HepG2 (cell line): Measurements from ENCODE around the gene HOXD4. TPM values are rescaled to one million over a fixed set of nuclear protein-coding genes. Genes with fewer than 3 reads are reported as not detected.

Source experiments
- ATAC-seq: fragments of 200-7000 bp; cut with Tn5 transposase; 3 replicates; pipeline ENCODE4 v1.9.1; 2020; ENCODE audit warnings: mild to moderate bottlenecking, moderate library complexity
- BruUV-seq: library from RNA; stranded (reverse); fragments of 400-500 nt; replicated peaks from 2 replicates; lab custom pipeline; 2021; lab: Mats Ljungman, UMichigan
- CTCF ChIA-PET: fragments of 300-600 bp; formaldehyde crosslinking; extraction: SDS; loops from one replicate; lab custom pipeline; 2021; ENCODE audit warnings: low total read pairs, inconsistent platforms, low intra/inter-chr PET ratio; lab: Yijun Ruan, JAX
- POLR2A ChIA-PET: fragments of 350-600 bp; sonication (Branson Sonifier 250); formaldehyde crosslinking; loops from one replicate; lab custom pipeline; 2020; ENCODE audit warnings: antibody characterized with exemption, inconsistent platforms; lab: Yijun Ruan, JAX
- DNase-seq: peaks from one replicate; pipeline ENCODE4 v3.0.0-alpha.2; 2015; ENCODE audit warnings: low spot score
- FAIRE-seq: peaks from 3 replicates; lab custom pipeline; 2011; peaks lifted over from hg19 to GRCh38; lab: Jason Lieb, UNC
- H2AFZ ChIP-seq: one replicate; pipeline ENCODE4 v1.6.1; 2011; ENCODE audit warnings: low read length, inconsistent platforms
- H3K27ac ChIP-seq: fragments of 300-600 bp; 3 replicates; pipeline ENCODE4 v1.8.0; 2011; ENCODE audit warnings: mixed run types, mild to moderate bottlenecking, mixed read lengths, low read length, inconsistent platforms; ENCODE audit not compliant: insufficient read depth; ENCODE audit errors: extremely low read length
- H3K27me3 ChIP-seq, 2 experiments: fragments of 200-600 bp in 1 of 2; 2 replicates in 1 of 2; 3 replicates in 1 of 2; pipeline versions ENCODE4 v1.6.0 to v1.8.0; 2011; ENCODE audit warnings: low read length in 2 of 2, mild to moderate bottlenecking in 2 of 2, moderate library complexity in 2 of 2, inconsistent platforms in 1 of 2; ENCODE audit not compliant: insufficient read depth in 2 of 2, control insufficient read depth in 1 of 2
- H3K36me3 ChIP-seq, 2 experiments: fragments of 200-600 bp in 1 of 2; replicated peaks in 1 of 2; 2 replicates in 1 of 2; 3 replicates in 1 of 2; pipeline versions ENCODE4 v1.5.1 to v1.8.0; 2011; ENCODE audit warnings: low read length in 2 of 2, inconsistent platforms in 1 of 2; ENCODE audit not compliant: insufficient read depth in 2 of 2, control insufficient read depth in 1 of 2
- H3K4me1 ChIP-seq: 2 replicates; pipeline ENCODE4 v1.5.1; 2012; ENCODE audit warnings: low read length, inconsistent platforms; ENCODE audit not compliant: insufficient read depth
- H3K4me2 ChIP-seq: 2 replicates; pipeline ENCODE4 v1.6.0; 2011; ENCODE audit warnings: low read depth, low read length, inconsistent platforms
- H3K4me3 ChIP-seq, 3 experiments: fragments of 200-600 bp in 1 of 3; sonication (generic), shearing (Covaris generic) in 1 of 3; replicated peaks in 1 of 3; 2 replicates each; pipeline ENCODE4 v1.5.1; 2011 to 2016; ENCODE audit warnings: low read length in 3 of 3, inconsistent platforms in 2 of 3, low read depth in 2 of 3, mild to moderate bottlenecking in 2 of 3, control low read depth in 1 of 3, mixed read lengths in 1 of 3; ENCODE audit not compliant: insufficient read depth in 1 of 3
- H3K79me2 ChIP-seq: one replicate; pipeline ENCODE4 v1.6.1; 2011; ENCODE audit warnings: low read length, inconsistent platforms; ENCODE audit not compliant: insufficient read depth
- H3K9ac ChIP-seq: 2 replicates; pipeline ENCODE4 v1.6.0; 2011; ENCODE audit warnings: mild to moderate bottlenecking, low read depth, low read length, inconsistent platforms; ENCODE audit not compliant: insufficient read depth
- H3K9me3 ChIP-seq: 2 replicates; pipeline ENCODE4 v1.5.1; 2012; ENCODE audit warnings: mild to moderate bottlenecking, low read length
- H4K20me1 ChIP-seq: 2 replicates; pipeline ENCODE4 v1.6.0; 2011; ENCODE audit warnings: inconsistent platforms, mild to moderate bottlenecking, low read length, moderate library complexity; ENCODE audit not compliant: insufficient read depth
- HCFC1 ChIP-seq: fragments of 150-350 bp; IDR thresholded peaks from 2 replicates; pipeline ENCODE4 v1.6.1; 2014; ENCODE audit warnings: low read depth, low read length
- KLF16 ChIP-seq, 2 experiments: sonication (generic) in 1 of 2; formaldehyde crosslinking in 1 of 2; IDR thresholded peaks; 2 replicates each; pipeline versions ENCODE4 v1.6.1 to v1.8.0; 2016 to 2023; ENCODE audit warnings: missing genetic modification reagents in 2 of 2, missing compliant biosample characterization in 1 of 2
- ZNF318 ChIP-seq: sonication (generic); formaldehyde crosslinking; IDR thresholded peaks from 2 replicates; pipeline ENCODE4 v1.4.0; 2020; ENCODE audit warnings: mild to moderate bottlenecking, missing genetic modification reagents
- ZNF383 ChIP-seq: sonication (generic); formaldehyde crosslinking; IDR thresholded peaks from 2 replicates; pipeline ENCODE4 v1.4.0; 2020; ENCODE audit warnings: missing genetic modification reagents, mild to moderate bottlenecking, borderline replicate concordance
- ZNF605 ChIP-seq: sonication (generic); formaldehyde crosslinking; IDR thresholded peaks from 2 replicates; pipeline ENCODE4 v1.8.0; 2022; ENCODE audit warnings: mild to moderate bottlenecking, missing genetic modification reagents
- ZNF788 ChIP-seq: sonication (generic); formaldehyde crosslinking; IDR thresholded peaks from 2 replicates; pipeline ENCODE4 v1.5.0; 2020; ENCODE audit warnings: mild to moderate bottlenecking, missing genetic modification reagents, borderline replicate concordance
- WGBS: methylation state at CpG from one replicate; pipeline ENCODE4 v1.1.6; 2017; ENCODE audit warnings: low lambda C conversion rate; 5-methylcytosine and 5-hydroxymethylcytosine counted together
- in situ Hi-C: cut with HindIII; loops from 2 replicates; pipeline ENCODE4 v1.10.0; 2017; ENCODE audit warnings: low pct_unique_long_range_greater_than_20kb; ENCODE audit not compliant: extremely low pct_ligation_motif_present
- intact Hi-C: fragments of 100-400 bp; cut with micrococcal nuclease; formaldehyde crosslinking; loops from one replicate; pipeline ENCODE4 v1.10.0; 2022; ENCODE audit not compliant: unreplicated experiment
- polyA plus RNA-seq, 8 experiments: library from polyadenylated mRNA; depleted of rRNA in 3 of 8; stranded (reverse) in 7 of 8; unstranded in 1 of 8; fragments of >200 nt; fragmentation: Illumina TruSeq in 4 of 8; extraction: Trizol in 4 of 8; gene quantifications; 2 replicates each; pipeline versions ENCODE4 v1.2.1 to v1.2.3, GENCODE V29; 2011 to 2016; ENCODE audit warnings: low read depth in 4 of 8, missing spikeins in 1 of 8, mixed read lengths in 1 of 8; ENCODE audit not compliant: insufficient read depth in 1 of 8
- total RNA-seq, 5 experiments: library from RNA; depleted of rRNA; stranded (reverse); fragments of >200 nt; fragmentation: Illumina TruSeq; extraction: Trizol; gene quantifications; 2 replicates each; pipeline ENCODE4 v1.2.3, GENCODE V29; 2016; ENCODE audit warnings: low read depth in 1 of 5

The HOXD4 gene
- total and polyA plus RNA-seq, 2 of the 13 experiments (the other 11 are each of a cell fraction or from before 2014, with no cell fraction given), result not detected

DNA sequence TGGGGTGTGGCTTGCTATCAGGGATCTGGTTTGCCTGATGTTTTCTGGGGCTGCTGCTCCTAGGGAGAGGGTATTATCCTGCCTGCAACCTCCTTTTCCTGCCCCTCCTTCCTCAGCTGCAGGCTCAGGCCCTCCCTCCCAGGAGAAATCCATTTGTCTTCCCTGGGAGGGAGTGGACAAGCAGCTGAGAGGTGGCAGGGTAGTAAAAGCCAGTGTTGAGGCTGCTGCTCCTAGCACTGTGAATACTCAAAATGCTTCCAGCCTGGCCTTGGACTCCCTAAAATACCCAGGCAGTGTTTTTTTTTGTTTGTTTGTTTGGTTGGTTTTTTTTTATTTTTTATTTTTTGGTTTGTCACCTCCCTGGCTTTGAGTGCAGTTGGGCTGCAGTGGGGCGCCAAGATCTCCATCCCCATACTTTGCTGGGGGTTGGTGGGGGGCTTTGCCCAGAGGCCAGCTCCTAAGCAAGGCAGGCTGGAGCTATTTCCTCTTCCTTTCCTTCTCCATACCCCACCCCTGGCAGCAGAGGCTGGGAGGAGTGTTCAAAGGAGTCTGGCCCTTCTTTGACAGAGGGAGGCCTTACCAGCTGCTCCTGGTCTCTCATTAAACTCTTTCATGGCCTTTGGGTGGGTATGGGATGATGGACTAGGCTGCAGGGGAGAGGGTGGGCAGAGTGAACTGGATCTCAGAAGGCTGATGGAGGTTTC, 19.4 kb downstream of the HOXD4 start:
- no peak overlapping the region for H3K9ac ChIP-seq
- POLR2A ChIA-PET, result no interaction called here
- WGBS, result 27% methylated on average over 1 of the region's 1 CpG
- in situ Hi-C loops, result no loop called here
- ATAC-seq (peak; percentile 7; the same call in 2 of the 3 replicates), DNase-seq (no peak), FAIRE-seq (no peak)
- no TSS peak for BruUV-seq
- CTCF ChIA-PET, result no interaction called here
- no peaks in the 10 kb centered on the region for H4K20me1 ChIP-seq
- H3K9me3 ChIP-seq, result no peaks in the 10 kb centered on the region
- no peak overlapping the region for H3K27ac ChIP-seq
- H3K79me2 ChIP-seq, result no peaks in the 10 kb centered on the region
- peaks cover 0 to 8% of the 10 kb centered on the region in 2 experiments; a peak in 2 of 5 replicates for H3K36me3 ChIP-seq
- no peak overlapping the region for H2AFZ ChIP-seq
- no peak for TF ChIP-seq ZNF383 (CRISPR knock-in tag)
- 0 out of 2 replicates have a peak, but pooled peaks have one; percentile 16 for TF ChIP-seq ZNF605 (CRISPR knock-in tag)
- TF ChIP-seq ZNF788, result 0 out of 2 replicates have a peak, but pooled peaks have one; percentile 35
- intact Hi-C loops, result no loop called here
- no peak overlapping the region for H3K4me3 ChIP-seq
- H3K27me3 ChIP-seq, result peaks cover 4 to 38% of the 10 kb centered on the region in 2 experiments; a peak in 4 of 5 replicates
- H3K4me2 ChIP-seq, result no peak overlapping the region
- H3K4me1 ChIP-seq, result peaks cover 58% of the 10 kb centered on the region

DNA sequence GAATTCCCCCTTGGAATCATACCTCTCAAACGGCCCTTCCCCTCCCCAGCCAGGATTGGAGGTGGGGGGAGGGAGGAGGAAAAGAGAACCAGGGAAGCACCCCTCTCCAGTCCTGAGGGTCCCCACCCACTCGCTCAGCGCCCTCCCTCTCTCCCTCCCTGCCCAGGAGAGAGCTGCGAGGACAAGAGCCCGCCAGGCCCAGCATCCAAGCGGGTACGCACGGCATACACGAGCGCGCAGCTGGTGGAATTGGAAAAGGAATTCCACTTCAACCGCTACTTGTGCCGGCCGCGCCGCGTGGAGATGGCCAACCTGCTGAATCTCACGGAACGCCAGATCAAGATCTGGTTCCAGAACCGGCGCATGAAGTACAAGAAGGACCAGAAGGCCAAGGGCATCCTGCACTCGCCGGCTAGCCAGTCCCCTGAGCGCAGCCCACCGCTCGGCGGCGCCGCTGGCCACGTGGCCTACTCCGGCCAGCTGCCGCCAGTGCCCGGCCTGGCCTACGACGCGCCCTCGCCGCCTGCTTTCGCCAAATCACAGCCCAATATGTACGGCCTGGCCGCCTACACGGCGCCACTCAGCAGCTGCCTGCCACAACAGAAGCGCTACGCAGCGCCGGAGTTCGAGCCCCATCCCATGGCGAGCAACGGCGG, 20.1 kb downstream of the HOXD4 start:
- Histone ChIP-seq H3K9ac (no peak overlapping the region), H3K4me2 (no peak overlapping the region), H3K79me2 (no peaks in the 10 kb centered on the region), H3K27ac (no peak overlapping the region), H3K36me3 (peaks cover 0 to 15% of the 10 kb centered on the region in 2 experiments; a peak in 2 of 5 replicates), H2AFZ (no peak overlapping the region), H3K4me1 (peaks cover 58% of the 10 kb centered on the region), H4K20me1 (no peaks in the 10 kb centered on the region), H3K27me3 (peaks cover 4 to 31% of the 10 kb centered on the region in 2 experiments; a peak in 4 of 5 replicates), H3K4me3 (no peak overlapping the region), H3K9me3 (no peaks in the 10 kb centered on the region)
- no peak for DNase-seq
- in situ Hi-C loops, result no loop called here
- no TSS peak for BruUV-seq
- POLR2A ChIA-PET, result no interaction called here
- WGBS, result 89% methylated on average over 50 of the region's 51 CpGs
- FAIRE-seq, result no peak
- intact Hi-C loops, result no loop called here
- CTCF ChIA-PET, result no interaction called here
- no peak for ATAC-seq
- TF ChIP-seq ZNF318 (CRISPR knock-in tag), result no peak
- TF ChIP-seq KLF16 (CRISPR knock-in tag; IDR thresholded peaks at IDR 0.05), result no peak
- no peak for TF ChIP-seq HCFC1
